HG02759 (cell line): ENCODE results near the gene SH3GL3.

Source experiments
- ATAC-seq: cut with Tn5 transposase; IDR thresholded peaks from one replicate; pipeline ENCODE4 v1.9.1; 2021; ENCODE audit warnings: mild to moderate bottlenecking, moderate library complexity; ENCODE audit not compliant: unreplicated experiment

SH3GL3 gene

GRCh38 chr15:83499476-83499875 is 52.3 kb downstream of the SH3GL3 start:
- ATAC-seq: no peak

- ATAC-seq: no peak
Observed at GRCh38 chr15:83503595-83504364, 56.6 kb downstream of the SH3GL3 start.

- no peak for ATAC-seq
Observed at GRCh38 chr15:83504365-83504764, 57.2 kb downstream of the SH3GL3 start.

GRCh38 chr15:83510001-83510400 is 62.9 kb downstream of the SH3GL3 start:
- no peak for ATAC-seq

- ATAC-seq: no peak
Observed at GRCh38 chr15:83512459-83512858, 65.3 kb downstream of the SH3GL3 start.

- ATAC-seq: no peak
Observed at GRCh38 chr15:83514584-83514983, 67.4 kb downstream of the SH3GL3 start.

GRCh38 chr15:83515164-83515563 is 68.0 kb downstream of the SH3GL3 start:
- ATAC-seq: no peak

- no peak for ATAC-seq
Observed at GRCh38 chr15:83516935-83517334, 69.8 kb downstream of the SH3GL3 start.

GRCh38 chr15:83526319-83526718 is 79.2 kb downstream of the SH3GL3 start:
- ATAC-seq: no peak

GRCh38 chr15:83533410-83533962 is 86.3 kb downstream of the SH3GL3 start:
- no peak for ATAC-seq

- ATAC-seq: no peak
Observed at GRCh38 chr15:83537606-83538005, 90.5 kb downstream of the SH3GL3 start.

GRCh38 chr15:83538682-83539081 is 91.5 kb downstream of the SH3GL3 start:
- ATAC-seq: no peak

GRCh38 chr15:83545804-83546511 is 98.8 kb downstream of the SH3GL3 start:
- no peak for ATAC-seq

GRCh38 chr15:83546512-83546888 is 99.4 kb downstream of the SH3GL3 start:
- no peak for ATAC-seq

GRCh38 chr15:83547168-83547567 is 100.0 kb downstream of the SH3GL3 start:
- no peak for ATAC-seq

- ATAC-seq: no peak
Observed at GRCh38 chr15:83549623-83550022, 102.5 kb downstream of the SH3GL3 start.

- no peak for ATAC-seq
Observed at GRCh38 chr15:83554558-83554957, 107.4 kb downstream of the SH3GL3 start.

GRCh38 chr15:83555383-83555782 is 108.2 kb downstream of the SH3GL3 start:
- no peak for ATAC-seq

- ATAC-seq: no peak
Observed at GRCh38 chr15:83556068-83556467, 108.9 kb downstream of the SH3GL3 start.

GRCh38 chr15:83556754-83557153 is 109.6 kb downstream of the SH3GL3 start:
- no peak for ATAC-seq

- no peak for ATAC-seq
Observed at GRCh38 chr15:83558146-83558545, 111.0 kb downstream of the SH3GL3 start.

GRCh38 chr15:83559310-83559966 is 112.3 kb downstream of the SH3GL3 start:
- ATAC-seq: no peak
